HS-27A (cell line): Measurements from ENCODE around the gene UBE2I.
"Not testable (repeated sequence)": the region's sequence is repeated elsewhere in the genome, so short reads cannot be mapped to it uniquely, and the experiment has no call there.

ENCODE experiments used
- DNase-seq: peaks from one replicate; pipeline ENCODE4 v3.0.0-alpha.2; 2012; ENCODE audit warnings: low read depth, missing footprints

Gene UBE2I

DNA sequence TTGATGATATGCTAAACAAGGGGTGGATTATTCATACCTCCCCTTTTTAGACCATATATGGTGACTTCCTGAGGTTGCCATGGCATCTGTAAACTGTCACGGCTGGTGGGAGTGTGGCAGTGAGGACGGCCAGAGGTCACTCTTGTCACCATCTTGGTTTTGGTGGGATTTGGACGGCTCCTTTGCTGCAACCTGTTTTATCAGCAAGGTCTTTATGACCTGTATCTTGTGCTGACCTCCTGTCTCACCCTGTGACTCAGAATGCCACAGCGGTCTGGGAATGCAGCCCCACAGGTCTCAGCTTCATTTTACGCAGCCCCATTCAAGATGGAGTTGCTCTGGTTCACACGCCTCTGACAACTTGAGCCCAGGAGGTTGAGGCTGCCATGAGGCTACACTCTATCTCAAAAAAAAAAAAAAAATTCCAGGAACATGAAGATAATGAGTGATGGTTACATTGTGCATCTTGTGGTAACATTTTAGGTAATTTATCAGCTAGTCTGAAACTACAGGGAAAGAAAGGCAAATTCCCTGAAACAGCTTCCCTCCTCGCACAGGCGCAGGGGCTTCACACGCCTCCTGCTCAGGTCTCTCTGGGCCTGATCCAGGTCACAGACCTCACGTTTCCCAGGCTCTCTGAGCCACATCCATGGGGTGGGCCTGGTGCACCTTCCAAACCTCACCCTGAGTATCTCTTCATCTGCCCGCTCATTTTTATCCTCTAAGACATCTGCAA lies 15.3 kb upstream of the UBE2I start:
- DNase-seq: no peak

DNA sequence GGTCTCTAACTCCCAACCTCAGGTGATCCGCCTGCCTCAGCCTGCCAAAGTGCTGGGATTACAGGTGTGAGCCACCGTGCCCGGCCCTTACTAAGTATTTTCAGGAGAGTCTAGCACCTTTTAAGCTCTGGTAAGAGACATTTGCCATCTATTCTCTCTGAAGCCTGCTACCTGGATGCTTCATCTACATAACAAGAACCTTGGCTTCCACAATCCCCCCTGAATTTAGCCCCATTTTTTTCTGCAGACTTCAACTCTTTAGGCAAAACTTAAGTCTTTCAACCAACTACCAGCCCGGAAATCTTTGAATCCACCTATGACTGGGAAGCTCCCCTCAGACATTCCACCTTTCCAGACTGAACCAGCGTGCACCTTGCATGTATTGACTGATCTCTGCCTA lies 14.0 kb upstream of the UBE2I start:
- no peak for DNase-seq

- not testable (repeated sequence) for DNase-seq
These were observed 12.8 kb upstream of the UBE2I start for GRCh38 chr16:1296688-1297017.

- DNase-seq: no peak
These were observed 12.3 kb upstream of the UBE2I start for GRCh38 chr16:1297018-1297696.

- no peak for DNase-seq
These were observed 11.0 kb upstream of the UBE2I start for GRCh38 chr16:1298406-1298805.

- DNase-seq: no peak
These were observed 10.2 kb upstream of the UBE2I start for GRCh38 chr16:1299012-1299867.

DNA sequence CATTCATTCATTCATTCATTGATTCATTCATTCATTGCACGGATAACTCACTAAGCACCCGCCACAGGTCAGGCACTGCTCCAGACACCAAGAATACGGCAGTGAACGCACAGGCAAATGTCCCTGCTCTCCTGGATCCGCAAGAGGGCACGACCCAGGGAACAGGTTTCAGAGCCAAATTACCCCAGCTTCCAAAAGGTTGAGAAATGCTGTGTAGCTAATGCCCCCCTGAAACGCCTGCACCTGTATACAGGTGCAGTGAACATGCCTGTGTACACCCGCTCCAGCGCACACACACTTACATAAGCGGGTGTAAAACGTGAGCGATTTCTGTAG lies 9.6 kb upstream of the UBE2I start:
- DNase-seq: no peak

DNA sequence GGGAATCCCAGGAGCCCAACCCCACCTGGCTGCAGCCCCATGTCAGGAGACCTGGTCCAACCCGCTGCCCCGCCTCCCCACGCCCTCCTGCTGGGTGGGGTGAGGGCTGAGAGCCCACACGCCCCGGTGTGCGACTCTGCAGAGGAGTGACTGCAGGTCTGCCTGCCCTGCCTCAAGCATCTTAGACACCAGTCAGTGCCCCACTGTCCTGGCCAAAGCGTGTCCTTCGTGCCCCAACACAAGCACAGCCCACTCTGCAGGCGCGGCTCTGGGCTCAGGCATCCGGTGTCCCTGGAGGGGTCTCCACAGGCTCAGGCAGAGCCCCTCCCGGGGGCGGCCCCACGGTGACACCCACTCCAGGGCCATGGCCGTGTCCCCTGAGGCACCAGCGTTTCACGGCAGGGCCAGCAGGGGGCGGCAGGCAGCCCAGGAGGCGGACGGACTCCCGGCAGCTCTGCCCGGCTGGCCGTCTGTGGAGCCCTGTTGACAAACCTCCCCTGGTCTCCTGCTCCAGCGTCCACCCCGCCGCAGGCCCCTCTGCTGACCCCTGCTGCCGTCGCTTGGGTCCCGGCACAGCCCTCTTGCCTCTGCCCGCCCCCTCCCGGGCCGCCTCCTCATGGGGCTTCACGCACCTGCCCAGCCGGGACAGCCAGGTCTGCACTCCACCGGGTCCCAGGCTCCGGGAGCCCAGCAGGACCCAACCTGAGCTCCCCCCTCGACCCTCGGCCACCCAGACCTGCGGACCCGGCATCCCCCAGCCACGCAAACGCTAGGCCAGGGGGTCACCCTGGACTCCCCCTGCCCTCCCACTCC lies 8.6 kb upstream of the UBE2I start:
- no peak for DNase-seq

GRCh38 chr16:1301562-1301961 lies 7.9 kb upstream of the UBE2I start:
- no peak for DNase-seq

DNA sequence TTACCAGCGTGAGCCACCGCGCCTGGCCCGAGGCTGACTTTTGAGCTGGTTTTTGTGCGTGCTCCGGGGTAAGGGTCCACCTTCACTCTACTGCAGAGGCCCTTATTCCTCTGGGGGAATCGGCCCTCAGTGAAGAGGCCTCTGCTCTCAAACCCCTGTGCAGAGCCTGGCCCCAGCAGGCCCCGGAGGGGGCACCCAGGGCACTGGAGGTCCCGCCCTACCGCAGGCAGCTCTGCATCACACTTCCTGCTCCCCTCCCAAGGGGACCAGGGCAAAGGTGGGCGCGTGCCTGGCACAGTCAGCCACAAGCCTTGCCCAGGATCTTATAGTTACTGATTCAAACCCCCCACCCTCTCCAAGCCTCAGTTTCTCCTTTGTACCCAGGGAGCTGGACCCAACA lies 3.6 kb upstream of the UBE2I start:
- DNase-seq: no peak

- DNase-seq: no peak
These were observed 3.1 kb upstream of the UBE2I start for GRCh38 chr16:1306334-1306733.

DNA sequence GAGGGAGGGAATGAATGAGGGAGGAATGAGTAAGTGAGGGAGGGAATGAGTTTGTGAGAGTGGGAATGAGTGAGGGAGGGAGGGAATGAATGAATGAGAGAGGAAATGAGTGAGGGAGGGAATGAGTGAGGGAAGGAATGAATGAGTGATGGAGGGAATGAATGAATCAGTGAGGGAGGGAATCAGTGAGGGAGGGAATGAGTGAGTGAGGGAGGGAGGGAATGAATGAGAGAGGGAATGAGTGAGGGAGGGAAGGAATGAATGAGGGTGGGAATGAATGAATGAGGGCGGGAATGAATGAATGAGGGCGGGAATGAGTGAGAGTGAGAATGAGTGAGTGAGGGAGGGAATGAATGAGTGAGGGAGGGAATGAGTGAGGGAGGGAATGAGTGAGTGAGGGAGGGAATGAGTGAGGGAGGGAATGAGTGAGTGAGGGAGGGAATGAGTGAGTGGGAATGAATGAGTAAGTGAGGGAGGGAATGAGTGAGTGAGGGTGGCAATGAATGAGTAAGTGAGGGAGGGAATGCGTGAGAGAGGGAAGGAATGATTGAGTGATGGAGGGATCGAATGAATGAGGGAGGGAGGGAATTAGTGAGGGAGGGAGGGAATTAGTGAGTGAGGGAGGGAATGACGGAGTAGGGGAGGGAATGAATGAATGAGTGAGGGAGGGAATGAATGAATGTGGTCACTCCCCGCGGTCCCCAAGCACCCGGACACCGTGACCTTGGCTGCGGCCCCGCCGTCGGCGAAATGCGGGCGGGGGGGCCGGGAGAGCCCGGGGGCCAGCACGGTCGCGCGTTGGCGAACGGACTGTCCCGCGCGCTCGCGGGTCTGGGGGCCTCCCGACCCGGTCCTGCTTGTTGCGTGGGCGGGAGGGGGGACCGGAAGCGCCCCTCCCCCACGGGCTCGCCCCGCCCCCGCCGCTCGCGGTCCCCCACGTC lies 1.1 kb upstream of the UBE2I start:
- DNase-seq: no peak

DNA sequence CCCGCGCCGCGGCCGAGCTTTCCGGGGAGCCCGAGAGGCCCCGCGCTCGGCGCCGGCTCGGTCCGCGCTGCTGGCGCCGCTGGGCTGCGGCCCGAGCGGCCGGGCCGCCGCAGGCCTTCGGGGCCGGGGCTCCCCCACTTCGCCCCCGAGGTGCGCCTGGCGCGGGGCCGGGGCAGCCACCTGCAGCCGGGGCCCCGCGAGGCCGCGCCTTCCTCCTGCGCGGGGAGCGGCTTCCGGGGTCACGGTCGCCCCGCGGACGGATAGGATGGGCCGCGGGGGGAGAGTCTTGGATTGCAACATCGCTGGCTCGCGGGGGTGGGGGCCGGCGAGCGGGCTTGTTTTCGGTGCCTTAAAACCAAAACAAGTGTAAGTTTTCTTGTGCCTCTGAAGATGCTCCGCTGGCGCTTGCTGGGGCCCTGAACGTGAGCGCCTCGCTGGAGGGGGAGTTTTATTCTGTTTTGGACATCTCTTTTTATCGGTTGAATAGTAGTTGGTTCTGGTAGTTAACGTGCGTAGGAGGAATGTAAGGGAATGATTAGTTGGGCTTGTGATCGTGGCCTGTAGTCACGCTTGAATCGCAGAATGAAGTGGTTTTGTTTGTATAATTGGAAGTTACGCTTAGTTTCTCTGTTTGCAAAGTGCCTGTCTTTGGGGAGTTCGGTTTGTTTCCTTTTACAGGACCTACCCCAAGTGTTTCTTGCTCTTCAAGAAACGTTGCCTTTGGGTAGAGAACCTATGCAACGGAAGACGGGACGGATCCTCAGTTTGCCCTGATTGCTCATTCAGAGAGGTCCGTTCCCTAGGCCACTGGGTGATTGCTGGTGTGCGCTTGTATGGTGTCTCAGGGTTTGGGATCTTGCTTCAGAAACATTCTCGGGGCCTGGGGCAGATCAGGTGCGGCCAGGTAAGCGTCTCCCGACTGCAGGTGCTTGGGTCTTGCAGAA lies 724 bp downstream of the UBE2I start:
- no peak for DNase-seq

DNA sequence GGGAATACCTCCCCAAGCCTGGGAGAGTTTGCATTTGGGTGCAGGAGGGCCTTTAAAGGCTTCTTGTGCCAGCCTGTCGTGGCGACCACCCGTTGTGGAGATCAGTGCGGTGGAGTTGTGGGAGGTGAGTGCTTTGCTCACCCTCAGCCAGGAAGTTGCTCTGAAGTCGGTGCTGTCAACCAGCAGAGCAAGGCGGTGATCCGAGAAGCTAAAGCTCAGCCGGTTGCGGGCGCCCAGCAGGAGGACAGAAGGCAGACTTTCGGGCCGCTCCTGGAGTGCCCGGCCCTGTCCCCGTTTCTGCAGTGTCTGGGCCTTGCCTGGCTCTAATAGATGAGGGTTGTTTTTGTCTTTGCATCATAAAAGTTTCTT lies 1.4 kb downstream of the UBE2I start:
- DNase-seq: no peak

DNA sequence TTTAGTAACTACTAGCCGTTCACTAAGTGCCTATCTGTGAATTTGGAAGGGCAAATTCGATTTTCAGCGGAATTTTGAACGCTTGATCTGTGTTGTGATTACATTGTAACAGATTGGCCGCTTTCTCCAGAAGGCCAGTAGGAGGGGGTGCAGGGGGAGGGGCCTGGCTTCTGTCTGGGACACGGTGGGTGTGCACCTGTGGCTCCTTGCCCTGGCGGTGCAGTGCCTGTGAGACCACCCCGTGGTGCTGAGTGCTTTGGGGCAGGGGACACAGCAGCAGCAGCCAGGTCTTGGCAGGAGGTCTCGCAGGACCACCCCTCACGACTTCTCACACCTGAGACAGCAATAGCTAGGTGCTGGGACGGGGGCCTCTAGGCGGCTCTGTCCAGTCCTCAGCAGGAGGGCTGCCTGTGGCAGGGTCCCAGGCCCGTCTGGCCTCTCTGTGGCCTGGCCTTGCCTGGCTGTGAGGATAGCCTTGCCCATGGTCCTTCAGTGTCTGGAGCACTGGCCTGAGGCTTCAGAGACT lies 1.8 kb downstream of the UBE2I start:
- DNase-seq: no peak

DNA sequence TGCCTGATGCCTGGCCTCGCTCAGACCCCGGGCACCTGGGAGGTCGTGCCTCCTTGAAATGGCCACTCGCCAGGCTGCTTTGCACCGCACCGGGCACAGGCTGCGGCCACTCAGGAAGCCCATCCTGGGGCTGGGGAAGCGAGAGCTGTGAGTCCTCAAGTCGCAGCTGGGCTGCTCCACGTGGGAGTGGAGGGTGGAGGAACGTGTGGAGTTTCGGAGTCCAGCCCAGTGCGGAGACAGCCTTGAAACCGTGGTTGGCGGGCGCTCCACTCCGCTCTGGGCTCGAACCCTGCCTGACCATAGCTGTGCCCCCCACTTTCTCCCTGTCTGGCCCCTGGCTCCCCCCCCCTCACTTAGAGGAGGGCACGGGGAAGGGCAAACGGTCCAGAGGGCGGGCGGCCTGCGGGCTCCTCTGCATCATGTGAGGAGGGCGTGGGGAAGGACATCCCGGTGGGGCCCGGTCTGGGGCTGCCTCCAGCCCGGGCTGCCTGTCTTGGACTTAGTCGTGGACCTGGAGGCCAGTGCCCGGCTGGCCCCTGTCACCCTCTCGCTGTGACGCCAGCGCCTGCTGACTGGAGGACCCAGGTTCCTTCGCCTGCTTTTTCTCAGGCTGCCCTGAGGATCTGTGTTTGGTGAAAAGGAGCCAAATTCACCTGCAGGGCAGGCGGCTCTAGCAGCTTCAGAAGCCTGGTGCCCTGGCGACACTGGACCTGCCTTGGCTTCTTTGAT lies 2.5 kb downstream of the UBE2I start:
- no peak for DNase-seq

DNA sequence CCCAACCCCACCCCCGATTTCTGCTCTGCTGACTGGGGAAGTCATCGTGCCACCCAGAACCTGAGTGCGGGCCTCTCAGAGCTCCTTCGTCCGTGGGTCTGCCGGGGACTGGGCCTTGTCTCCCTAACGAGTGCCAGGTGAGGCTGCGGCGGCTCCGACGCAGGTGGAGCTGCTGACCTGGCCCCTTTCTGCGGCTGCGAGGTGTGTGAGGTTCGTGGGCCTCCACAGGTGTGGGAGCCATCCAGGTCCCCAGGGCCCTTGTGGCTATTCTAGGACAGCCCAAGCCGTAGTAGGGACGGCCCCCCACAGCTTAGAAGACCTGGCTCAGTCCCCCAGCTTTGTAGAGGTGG lies 3.0 kb downstream of the UBE2I start:
- no peak for DNase-seq

DNA sequence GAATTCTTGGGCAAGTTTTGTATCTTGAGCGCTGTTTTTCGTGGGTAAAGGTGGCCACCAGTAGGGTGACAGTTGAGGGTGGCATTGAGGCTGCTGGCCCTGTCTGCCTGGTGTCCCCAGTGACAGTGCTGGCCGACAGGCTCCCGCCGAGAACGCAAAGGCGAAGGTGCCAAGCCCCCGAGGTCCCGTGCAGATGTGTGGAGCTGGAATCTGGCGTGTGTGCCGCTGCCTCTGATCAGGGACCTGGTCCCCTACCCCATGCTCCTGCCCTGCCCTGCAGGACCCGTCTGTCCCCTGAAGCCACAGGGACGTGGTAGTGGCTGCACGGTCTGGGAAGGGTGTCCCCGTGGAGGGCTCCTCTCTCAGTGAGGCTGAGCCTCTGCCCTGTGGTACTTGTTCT lies 3.5 kb downstream of the UBE2I start:
- no peak for DNase-seq

DNA sequence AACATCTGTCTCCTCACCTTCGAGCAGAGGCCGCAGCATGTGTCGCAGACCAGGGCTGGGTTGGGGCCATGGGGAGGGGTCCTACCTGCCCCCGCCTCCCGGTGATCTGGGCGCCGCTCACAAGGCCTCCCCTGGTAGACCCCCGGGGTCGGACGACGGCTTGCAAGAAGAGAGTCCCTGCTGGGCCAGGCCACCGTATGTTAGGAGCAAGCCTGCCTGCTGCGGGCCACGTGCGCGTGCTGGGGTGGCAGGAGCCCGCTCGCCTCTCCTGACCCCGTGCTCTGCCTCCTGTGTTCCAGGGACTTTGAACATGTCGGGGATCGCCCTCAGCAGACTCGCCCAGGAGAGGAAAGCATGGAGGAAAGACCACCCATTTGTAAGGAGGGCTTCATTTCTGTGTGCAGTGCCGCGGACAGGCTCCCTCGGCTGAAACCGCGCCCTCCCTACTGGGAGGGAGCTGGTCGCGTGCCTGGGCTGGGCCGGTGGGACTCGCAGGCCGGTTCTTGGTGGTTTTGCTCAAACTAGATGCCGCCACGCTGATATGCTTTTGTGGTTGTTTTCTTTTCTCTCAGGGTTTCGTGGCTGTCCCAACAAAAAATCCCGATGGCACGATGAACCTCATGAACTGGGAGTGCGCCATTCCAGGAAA lies 4.4 kb downstream of the UBE2I start:
- no peak for DNase-seq
